ENCODE results near the gene CLIC4. TPM values are rescaled to one million over a fixed set of nuclear protein-coding genes. Genes with fewer than 3 reads are reported as not detected.

The CLIC4 gene
- total RNA-seq, 1 experiment from 2014 or later = 230 TPM

DNA sequence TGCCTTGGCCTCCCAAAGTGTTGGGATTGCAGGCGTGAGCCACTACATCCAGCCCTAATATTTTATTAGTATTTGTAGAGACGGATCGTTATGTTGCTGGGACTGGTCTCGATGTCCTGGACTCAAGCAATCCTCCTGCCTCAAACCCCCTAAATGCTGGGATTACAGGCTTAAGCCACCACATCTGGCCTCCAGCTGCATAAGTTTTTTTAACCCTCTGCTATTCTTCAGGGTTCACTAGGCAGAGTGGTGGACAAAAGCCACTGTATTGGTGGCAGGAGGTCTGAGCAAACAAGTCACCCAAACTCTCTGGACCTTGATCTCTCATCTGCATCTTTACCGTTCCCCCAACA is 10.1 kb upstream of the CLIC4 start:
- Histone ChIP-seq H2BK120ac (ENCODE audit: low read depth, low read length, poor library complexity, severe bottlenecking) (no peak overlapping the region), H3K14ac (ENCODE audit: insufficient read depth, low read length) (no peak overlapping the region), H3K23me2 (ENCODE audit: insufficient read length, low read depth, low read length, poor library complexity, severe bottlenecking) (no peaks in the 10 kb centered on the region), H3T11ph (ENCODE audit: low read length) (no peak overlapping the region), H2BK20ac (ENCODE audit: low read depth, low read length, poor library complexity, severe bottlenecking) (no peak overlapping the region), H2BK15ac (ENCODE audit: low read depth, low read length) (no peak overlapping the region), H3K18ac (ENCODE audit: insufficient read length, low read depth, low read length) (no peak overlapping the region), H3K23ac (ENCODE audit: insufficient read length, low read depth, low read length) (no peak overlapping the region), H3K79me1 (ENCODE audit: insufficient read depth, low read depth, low read length, poor library complexity, severe bottlenecking) (no peaks in the 10 kb centered on the region), H3K56ac (ENCODE audit: insufficient read length, low read depth, low read length) (no peak overlapping the region), H3K79me2 (ENCODE audit: insufficient read depth, low read length) (no peaks in the 10 kb centered on the region), H2BK12ac (ENCODE audit: insufficient read length, low read depth, low read length) (no peak overlapping the region), H3K9ac (ENCODE audit: extremely low read depth, insufficient read length, low read length) (no peak overlapping the region), H3K4ac (ENCODE audit: low read depth, low read length) (no peak overlapping the region), H3K4me1 (ENCODE audit: insufficient read depth, low read length) (peaks cover 14% of the 10 kb centered on the region; the same call in 1 of the 2 replicates), H2AFZ (ENCODE audit: low read length) (no peak overlapping the region), H3K27me3 (ENCODE audit: insufficient read depth, low read length) (no peaks in the 10 kb centered on the region), H3K9me3 (ENCODE audit: control insufficient read depth, low read depth, low read length) (no peaks in the 10 kb centered on the region), H4K8ac (replicated peaks; ENCODE audit: insufficient read length, low read depth, low read length) (no peak overlapping the region), H4K20me1 (ENCODE audit: control insufficient read depth, insufficient read depth, insufficient read length) (no peaks in the 10 kb centered on the region), H4K5ac (ENCODE audit: insufficient read length, low read depth, low read length) (no peak overlapping the region), H4K91ac (ENCODE audit: insufficient read length, low read depth, low read length) (no peak overlapping the region), H2AK5ac (ENCODE audit: insufficient read length, low read length) (no peak overlapping the region), H3K4me2 (ENCODE audit: insufficient read depth, insufficient read length, low read length) (no peak overlapping the region), H3K27ac (ENCODE audit: insufficient read length, low read depth, low read length) (no peak overlapping the region), H2BK5ac (ENCODE audit: insufficient read length, low read length) (no peak overlapping the region)
- H3K27me3 Mint-ChIP-seq (ENCODE audit: low read depth) = no peaks in the 10 kb centered on the region
- peak overlapping the region in 2 of 3 experiments; percentile 10 to 33; a peak in 4 of 7 replicates for H3K27ac Mint-ChIP-seq
- H3K4me1 Mint-ChIP-seq = peaks cover 31 to 32% of the 10 kb centered on the region in 2 experiments
- WGBS (ENCODE audit: extremely low coverage, insufficient read length, low lambda C conversion rate) = no CpG with 5 or more reads among the region's 5 CpGs
- DNase-seq = no peak
- H3K4me3 Mint-ChIP-seq = no peak overlapping the region; a peak in 1 of 5 replicates
- H3K9me3 Mint-ChIP-seq = no peaks in the 10 kb centered on the region
- TF ChIP-seq, protein P1, sequence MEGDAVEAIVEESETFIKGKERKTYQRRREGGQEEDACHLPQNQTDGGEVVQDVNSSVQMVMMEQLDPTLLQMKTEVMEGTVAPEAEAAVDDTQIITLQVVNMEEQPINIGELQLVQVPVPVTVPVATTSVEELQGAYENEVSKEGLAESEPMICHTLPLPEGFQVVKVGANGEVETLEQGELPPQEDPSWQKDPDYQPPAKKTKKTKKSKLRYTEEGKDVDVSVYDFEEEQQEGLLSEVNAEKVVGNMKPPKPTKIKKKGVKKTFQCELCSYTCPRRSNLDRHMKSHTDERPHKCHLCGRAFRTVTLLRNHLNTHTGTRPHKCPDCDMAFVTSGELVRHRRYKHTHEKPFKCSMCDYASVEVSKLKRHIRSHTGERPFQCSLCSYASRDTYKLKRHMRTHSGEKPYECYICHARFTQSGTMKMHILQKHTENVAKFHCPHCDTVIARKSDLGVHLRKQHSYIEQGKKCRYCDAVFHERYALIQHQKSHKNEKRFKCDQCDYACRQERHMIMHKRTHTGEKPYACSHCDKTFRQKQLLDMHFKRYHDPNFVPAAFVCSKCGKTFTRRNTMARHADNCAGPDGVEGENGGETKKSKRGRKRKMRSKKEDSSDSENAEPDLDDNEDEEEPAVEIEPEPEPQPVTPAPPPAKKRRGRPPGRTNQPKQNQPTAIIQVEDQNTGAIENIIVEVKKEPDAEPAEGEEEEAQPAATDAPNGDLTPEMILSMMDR (conservative IDR thresholded peaks at IDR 0.05) = no peak
- no peaks in the 10 kb centered on the region for H3K36me3 Mint-ChIP-seq (ENCODE audit: insufficient read depth in 1 of 3, low read depth in 3 of 3)

All from H9 (cell line).